Measurements from ENCODE around the gene NCBP1. TPM values are rescaled to one million over a fixed set of nuclear protein-coding genes. Genes with fewer than 3 reads are reported as not detected.
"Not testable (repeated sequence)": the region's sequence is repeated elsewhere in the genome, so short reads cannot be mapped to it uniquely, and the experiment has no call there.

The NCBP1 gene
- total RNA-seq, 1 donor from 2014 or later, result 38.4 TPM

- H3K4me1 Mint-ChIP-seq, result peaks cover 2% of the 10 kb centered on the region
- H3K27ac Mint-ChIP-seq, result no peak overlapping the region
- no peak for DNase-seq (ENCODE audit: low spot score in 2 of 2, unreplicated experiment in 2 of 2)
- peaks cover 5% of the 10 kb centered on the region for H3K27me3 Mint-ChIP-seq (ENCODE audit: low read depth)
- H3K36me3 Mint-ChIP-seq, result peaks cover 30% of the 10 kb centered on the region
- no peaks in the 10 kb centered on the region for H3K9me3 Mint-ChIP-seq
- TF ChIP-seq CTCF (IDR thresholded peaks at IDR 0.05; ENCODE audit: unreplicated experiment), result no peak
- H3K4me3 Mint-ChIP-seq, result no peak overlapping the region
Measured at GRCh38 chr9:97601228-97601898, 32.3 kb upstream of the NCBP1 start.

GRCh38 chr9:97602430-97602829, 31.2 kb upstream of the NCBP1 start:
- Mint-ChIP-seq H3K4me3 (no peak overlapping the region), H3K27ac (no peak overlapping the region), H3K36me3 (peaks cover 33% of the 10 kb centered on the region), H3K4me1 (peaks cover 2% of the 10 kb centered on the region), H3K9me3 (no peaks in the 10 kb centered on the region), H3K27me3 (ENCODE audit: low read depth) (peaks cover 3% of the 10 kb centered on the region)
- DNase-seq (ENCODE audit: low spot score in 2 of 2, unreplicated experiment in 2 of 2), result no peak
- no peak for TF ChIP-seq CTCF (IDR thresholded peaks at IDR 0.05; ENCODE audit: unreplicated experiment)

- DNase-seq (ENCODE audit: low spot score in 2 of 2, unreplicated experiment in 2 of 2), result no peak
- TF ChIP-seq CTCF (IDR thresholded peaks at IDR 0.05; ENCODE audit: unreplicated experiment), result no peak
- Mint-ChIP-seq H3K9me3 (no peaks in the 10 kb centered on the region), H3K27ac (no peak overlapping the region), H3K4me3 (no peak overlapping the region), H3K4me1 (no peaks in the 10 kb centered on the region), H3K36me3 (peaks cover 40% of the 10 kb centered on the region), H3K27me3 (ENCODE audit: low read depth) (no peaks in the 10 kb centered on the region)
Measured at GRCh38 chr9:97604901-97605645, 28.5 kb upstream of the NCBP1 start.

GRCh38 chr9:97615439-97616072, 18.1 kb upstream of the NCBP1 start:
- DNase-seq (ENCODE audit: low spot score in 2 of 2, unreplicated experiment in 2 of 2), result peak in 1 of 2 experiments; percentile 60
- H3K27me3 Mint-ChIP-seq (ENCODE audit: low read depth), result no peaks in the 10 kb centered on the region
- H3K4me3 Mint-ChIP-seq, result no peak overlapping the region
- no peaks in the 10 kb centered on the region for H3K4me1 Mint-ChIP-seq
- H3K27ac Mint-ChIP-seq, result no peak overlapping the region
- peak; percentile 88 for TF ChIP-seq CTCF (IDR thresholded peaks at IDR 0.05; ENCODE audit: unreplicated experiment)
- peaks cover 6% of the 10 kb centered on the region for H3K9me3 Mint-ChIP-seq
- peaks cover 42% of the 10 kb centered on the region for H3K36me3 Mint-ChIP-seq

- no peak overlapping the region for H3K4me3 Mint-ChIP-seq
- peaks cover 58% of the 10 kb centered on the region for H3K36me3 Mint-ChIP-seq
- no peak for DNase-seq (ENCODE audit: low spot score in 2 of 2, unreplicated experiment in 2 of 2)
- H3K9me3 Mint-ChIP-seq, result peaks cover 24% of the 10 kb centered on the region
- H3K27ac Mint-ChIP-seq, result no peak overlapping the region
- no peaks in the 10 kb centered on the region for H3K4me1 Mint-ChIP-seq
- no peak for TF ChIP-seq CTCF (IDR thresholded peaks at IDR 0.05; ENCODE audit: unreplicated experiment)
- H3K27me3 Mint-ChIP-seq (ENCODE audit: low read depth), result no peaks in the 10 kb centered on the region
Measured at GRCh38 chr9:97617939-97618416, 15.6 kb upstream of the NCBP1 start.

GRCh38 chr9:97620063-97620462, 13.6 kb upstream of the NCBP1 start:
- not testable (repeated sequence) for H3K27me3 Mint-ChIP-seq (ENCODE audit: low read depth); H3K4me1 Mint-ChIP-seq; DNase-seq (ENCODE audit: low spot score in 2 of 2, unreplicated experiment in 2 of 2); H3K27ac Mint-ChIP-seq; H3K4me3 Mint-ChIP-seq
- H3K36me3 Mint-ChIP-seq, result peaks cover 73% of the 10 kb centered on the region
- H3K9me3 Mint-ChIP-seq, result peaks cover 29% of the 10 kb centered on the region

GRCh38 chr9:97622483-97622882, 11.1 kb upstream of the NCBP1 start:
- not testable (repeated sequence) for DNase-seq (ENCODE audit: low spot score in 2 of 2, unreplicated experiment in 2 of 2); H3K4me3 Mint-ChIP-seq; H3K27ac Mint-ChIP-seq; H3K4me1 Mint-ChIP-seq; H3K27me3 Mint-ChIP-seq (ENCODE audit: low read depth)
- H3K9me3 Mint-ChIP-seq, result peaks cover 29% of the 10 kb centered on the region
- peaks cover 72% of the 10 kb centered on the region for H3K36me3 Mint-ChIP-seq
